Stomach (tissue), 19 donors: ENCODE measurements around the gene CNR1. TPM values are rescaled to one million over a fixed set of nuclear protein-coding genes. Genes with fewer than 3 reads are reported as not detected.
"Not testable (repeated sequence)": the region's sequence is repeated elsewhere in the genome, so short reads cannot be mapped to it uniquely, and the experiment has no call there.

Source experiments
- DNase-seq, 2 donors: peaks; one replicate each; pipeline versions ENCODE4 v3.0.0 to v3.0.0-alpha.2; 2013 to 2019
- H3K27ac ChIP-seq, 5 donors: fragments of 200-600 bp in 4 of 5; sonication (generic) in 4 of 5; one replicate each; pipeline ENCODE4 v1.5.1; 2013 to 2019; ENCODE audit warnings: mild to moderate bottlenecking in 1 of 5, moderate library complexity in 1 of 5
- H3K27me3 ChIP-seq, 3 donors: fragments of 200-600 bp; sonication (generic); one replicate each; pipeline ENCODE4 v1.5.1; 2017 to 2019; ENCODE audit warnings: mixed run types in 1 of 3
- H3K36me3 ChIP-seq, 4 donors: fragments of 200-600 bp; sonication (generic); 1 replicate in 3 of 4; 2 replicates in 1 of 4; pipeline ENCODE4 v1.5.1; 2016 to 2019
- H3K4me1 ChIP-seq, 4 donors: fragments of 200-600 bp; sonication (generic); one replicate each; pipeline ENCODE4 v1.5.1; 2016 to 2019
- H3K4me3 ChIP-seq, 4 donors: fragments of 200-600 bp; sonication (generic) in 3 of 4; one replicate each; pipeline ENCODE4 v1.5.1; 2016 to 2019; ENCODE audit warnings: mild to moderate bottlenecking in 1 of 4
- H3K9me3 ChIP-seq, 4 donors: fragments of 200-600 bp; sonication (generic); one replicate each; pipeline ENCODE4 v1.5.1; 2016 to 2019
- CTCF ChIP-seq, 7 experiments: fragments of 450-650 bp in 4 of 7; fragments of 200-600 bp in 3 of 7; sonication (generic) in 3 of 7; IDR thresholded peaks; one replicate each; pipeline ENCODE4 v1.5.1; 2016 to 2019; ENCODE audit warnings: antibody characterized with exemption in 7 of 7, control low read depth in 2 of 7, mild to moderate bottlenecking in 1 of 7
- EP300 ChIP-seq: sonication (generic); formaldehyde crosslinking; IDR thresholded peaks from one replicate; pipeline ENCODE4 v1.6.1; 2017; ENCODE audit warnings: antibody characterized with exemption
- POLR2A ChIP-seq, 4 donors: fragments of 450-650 bp; IDR thresholded peaks; one replicate each; pipeline ENCODE4 v1.6.1; 2016; ENCODE audit warnings: antibody characterized with exemption in 4 of 4, control low read depth in 2 of 4, mild to moderate bottlenecking in 1 of 4, moderate library complexity in 1 of 4
- POLR2AphosphoS5 ChIP-seq, 3 donors: sonication (generic); formaldehyde crosslinking; IDR thresholded peaks; one replicate each; pipeline ENCODE4 v1.6.1; 2016; ENCODE audit warnings: antibody characterized with exemption in 3 of 3
- WGBS, 5 donors: extraction: QIAGEN DNeasy Blood & Tissue Kit in 3 of 5; methylation state at CpG; one replicate each; pipeline versions ENCODE4 v1.1.5 to v1.1.7; 2013 to 2018; 5-methylcytosine and 5-hydroxymethylcytosine counted together
- intact Hi-C: fragments of 100-400 bp; cut with DNase I; formaldehyde crosslinking; loops from one replicate; pipeline ENCODE4 v1.15.1; 2023; ENCODE audit warnings: low total_unique reads
- long read RNA-seq, 10 donors: transcript quantifications; one replicate each; lab custom pipeline, GENCODE V29; 2026
- polyA plus RNA-seq, 3 donors: library from polyadenylated mRNA; stranded (reverse); fragments of 200-250 nt; gene quantifications; one replicate each; pipeline ENCODE4 v1.2.3, GENCODE V29; 2013
- total RNA-seq, 5 donors: library from RNA; depleted of rRNA; stranded (reverse); fragments of >200 nt; gene quantifications; one replicate each; pipeline versions ENCODE4 v1.1.0 to v1.2.3, GENCODE V29; 2014 to 2016
- donor health status: healthy with polysubstance abuse.
- donor health status: Bipolar disorder and iron deficiency.
- donor health status: healthy.

CNR1 gene
- total RNA-seq = 10 to 100 TPM in 2 of 5 donors, 1 to 10 TPM in 3; 4.0 to 15.2 (median 4.8) TPM
- under 1 TPM; 0.31 to 0.98 (median 0.46) TPM for polyA plus RNA-seq
- long read RNA-seq, donor 1, full-length matches to known transcripts = 2 of 2 reads
- long read RNA-seq, donor 1, partial matches to known transcripts = 0 of 2 reads
- long read RNA-seq, donor 1, other reads (novel, unspliced or antisense) = 0 of 2 reads
- long read RNA-seq, donor 2, full-length matches to known transcripts = 5 of 5 reads
- long read RNA-seq, donor 2, partial matches to known transcripts = 0 of 5 reads
- long read RNA-seq, donor 2, other reads (novel, unspliced or antisense) = 0 of 5 reads
- long read RNA-seq, donor 3 = 0 reads
- long read RNA-seq, donor 4 = 0 reads
- long read RNA-seq, donor 5, full-length matches to known transcripts = 1 of 1 reads
- long read RNA-seq, donor 5, partial matches to known transcripts = 0 of 1 reads
- long read RNA-seq, donor 5, other reads (novel, unspliced or antisense) = 0 of 1 reads
- long read RNA-seq, donor 6, full-length matches to known transcripts = 3 of 3 reads
- long read RNA-seq, donor 6, partial matches to known transcripts = 0 of 3 reads
- long read RNA-seq, donor 6, other reads (novel, unspliced or antisense) = 0 of 3 reads
- long read RNA-seq, donor 7, full-length matches to known transcripts = 4 of 4 reads
- long read RNA-seq, donor 7, partial matches to known transcripts = 0 of 4 reads
- long read RNA-seq, donor 7, other reads (novel, unspliced or antisense) = 0 of 4 reads
- long read RNA-seq, donor 8 = 0 reads
- long read RNA-seq, donor 9 = 0 reads
- long read RNA-seq, donor 10 = 0 reads

GRCh38 chr6:88165844-88166492 lies at the start of gene CNR1:
TSS of gene CNR1 (minus strand) at chr6:88166347. CDS start at chr6:88145274, 21,073 bp downstream.
- H3K27me3 ChIP-seq = peaks cover 0 to 95% (median 54%) of the 10 kb centered on the region in 3 donors
- intact Hi-C loops = no loop called here
- peaks cover 21 to 26% (median 24%) of the 10 kb centered on the region in 4 donors for H3K4me1 ChIP-seq
- TF ChIP-seq EP300 (no peak), POLR2AphosphoS5 (IDR thresholded peaks at IDR 0.05) (peak in 1 of 3 donors; percentile 4), CTCF (IDR thresholded peaks at IDR 0.05) (no peak), POLR2A (IDR thresholded peaks at IDR 0.05) (no peak)
- peak; percentile 52 to 85 for DNase-seq
- H3K27ac ChIP-seq = peak within 1 kb of the TSS in 3 of 5 donors; percentile 18 to 53 (median 35)
- H3K9me3 ChIP-seq = no peaks in the 10 kb centered on the region
- H3K36me3 ChIP-seq = no peaks in the 10 kb centered on the region
- WGBS, 5 donors = 0 to 2% (median 1%) methylated on average over 37 to 78 of the region's 78 CpGs
- H3K4me3 ChIP-seq = peak within 1 kb of the TSS; percentile 55 to 70 (median 56)

- 65 to 74% (median 69%) methylated on average over 4 of the region's 4 CpGs for WGBS, 5 donors
- Histone ChIP-seq H3K27ac (no peak overlapping the region), H3K4me3 (no peak overlapping the region), H3K9me3 (no peaks in the 10 kb centered on the region), H3K4me1 (no peaks in the 10 kb centered on the region), H3K36me3 (no peaks in the 10 kb centered on the region), H3K27me3 (no peaks in the 10 kb centered on the region)
- intact Hi-C loops = no loop called here
- TF ChIP-seq EP300 = no peak
- no peak for TF ChIP-seq CTCF (IDR thresholded peaks at IDR 0.05)
- no peak for DNase-seq
Measured at GRCh38 chr6:88211446-88211845, 45.3 kb upstream of the CNR1 start.

- peaks cover 0 to 4% (median 0%) of the 10 kb centered on the region in 4 donors for H3K9me3 ChIP-seq
- no peaks in the 10 kb centered on the region for H3K27me3 ChIP-seq
- H3K36me3 ChIP-seq = no peaks in the 10 kb centered on the region
- no peak for DNase-seq
- 80 to 95% (median 90%) methylated on average over 1 of the region's 1 CpG for WGBS, 5 donors
- TF ChIP-seq CTCF (IDR thresholded peaks at IDR 0.05) (no peak), EP300 (no peak), POLR2A (IDR thresholded peaks at IDR 0.05) (no peak), POLR2AphosphoS5 (IDR thresholded peaks at IDR 0.05) (no peak)
- H3K4me1 ChIP-seq = no peaks in the 10 kb centered on the region
- no peak overlapping the region for H3K27ac ChIP-seq
- no peak overlapping the region for H3K4me3 ChIP-seq
- intact Hi-C loops = no loop called here
Measured at GRCh38 chr6:88209301-88209700, 43.2 kb upstream of the CNR1 start.

GRCh38 chr6:88208726-88209125 lies 42.6 kb upstream of the CNR1 start:
- intact Hi-C loops = no loop called here
- DNase-seq = no peak
- 43 to 67% (median 63%) methylated on average over 4 of the region's 4 CpGs for WGBS, 5 donors
- Histone ChIP-seq H3K36me3 (no peaks in the 10 kb centered on the region), H3K4me1 (no peaks in the 10 kb centered on the region), H3K4me3 (no peak overlapping the region), H3K27me3 (no peaks in the 10 kb centered on the region), H3K27ac (no peak overlapping the region), H3K9me3 (peaks cover 0 to 7% (median 0%) of the 10 kb centered on the region in 4 donors)
- no peak for TF ChIP-seq POLR2AphosphoS5 (IDR thresholded peaks at IDR 0.05)
- no peak for TF ChIP-seq POLR2A (IDR thresholded peaks at IDR 0.05)
- no peak for TF ChIP-seq CTCF (IDR thresholded peaks at IDR 0.05)
- TF ChIP-seq EP300 = no peak

- H3K36me3 ChIP-seq, H3K4me3 ChIP-seq, intact Hi-C loops, H3K27ac ChIP-seq, H3K4me1 ChIP-seq, DNase-seq, H3K27me3 ChIP-seq: not testable (repeated sequence)
- peaks cover 0 to 31% (median 7%) of the 10 kb centered on the region in 4 donors for H3K9me3 ChIP-seq
Measured at GRCh38 chr6:88201734-88202133, 35.6 kb upstream of the CNR1 start.
